Thymus (tissue), 11 donors: Measurements from ENCODE around the gene RPRD1B. TPM values are rescaled to one million over a fixed set of nuclear protein-coding genes. Genes with fewer than 3 reads are reported as not detected.

Experiments used
- DNase-seq, 9 donors: peaks; one replicate each; pipeline ENCODE4 v3.0.0-alpha.2; 2013; ENCODE audit warnings: low spot score in 9 of 9, low read depth in 6 of 9, missing footprints in 1 of 9
- H3K27ac ChIP-seq, 2 donors: one replicate each; pipeline ENCODE4 v1.5.1; 2013; ENCODE audit warnings: control low read depth in 1 of 2, low read depth in 1 of 2, low read length in 1 of 2, mild to moderate bottlenecking in 1 of 2, moderate library complexity in 1 of 2
- H3K27me3 ChIP-seq, 2 donors: one replicate each; pipeline ENCODE4 v1.5.1; 2013; ENCODE audit warnings: low read length in 1 of 2; ENCODE audit not compliant: control insufficient read depth in 2 of 2, insufficient read depth in 1 of 2
- H3K36me3 ChIP-seq, 2 donors: one replicate each; pipeline ENCODE4 v1.5.1; 2013; ENCODE audit warnings: low read length in 1 of 2, mild to moderate bottlenecking in 1 of 2, moderate library complexity in 1 of 2; ENCODE audit not compliant: control insufficient read depth in 2 of 2, insufficient read depth in 2 of 2
- H3K4me1 ChIP-seq, 2 donors: one replicate each; pipeline ENCODE4 v1.5.1; 2013; ENCODE audit warnings: low read length in 2 of 2; ENCODE audit not compliant: control insufficient read depth in 2 of 2, insufficient read depth in 2 of 2
- H3K4me3 ChIP-seq, 2 donors: one replicate each; pipeline ENCODE4 v1.5.1; 2013; ENCODE audit warnings: low read length in 2 of 2, control low read depth in 1 of 2, mild to moderate bottlenecking in 1 of 2
- H3K9me3 ChIP-seq, 2 donors: one replicate each; pipeline ENCODE4 v1.5.1; 2013; ENCODE audit warnings: low read length in 1 of 2, mild to moderate bottlenecking in 1 of 2; ENCODE audit not compliant: control insufficient read depth in 2 of 2, insufficient read depth in 1 of 2
- WGBS: extraction: QIAGEN DNeasy Blood & Tissue Kit; methylation state at CpG from one replicate; pipeline ENCODE4 v1.1.7; 2013; 5-methylcytosine and 5-hydroxymethylcytosine counted together
- polyA plus RNA-seq: library from polyadenylated mRNA; stranded (reverse); fragments of 200-250 nt; gene quantifications from one replicate; pipeline ENCODE4 v1.2.3, GENCODE V29; 2013
- total RNA-seq: library from RNA; stranded (reverse); fragments of 120-200 nt; gene quantifications from one replicate; pipeline ENCODE4 v1.2.4, GENCODE V29; 2013
- donor health status: healthy.

RPRD1B gene
- total and polyA plus RNA-seq, 2 donors = 14.5 to 17.6 TPM

- H3K4me3 ChIP-seq = no peak overlapping the region
- H3K27me3 ChIP-seq = no peaks in the 10 kb centered on the region
- peaks cover 22 to 47% of the 10 kb centered on the region in 2 donors for H3K36me3 ChIP-seq
- no peak for DNase-seq
- H3K27ac ChIP-seq = no peak overlapping the region
- peaks cover 3 to 6% of the 10 kb centered on the region in 2 donors for H3K4me1 ChIP-seq
- no peaks in the 10 kb centered on the region for H3K9me3 ChIP-seq
- WGBS = 87% methylated on average over 7 of the region's 7 CpGs
These were observed 43.8 kb upstream of the RPRD1B start for GRCh38 chr20:37989601-37990295.

- Histone ChIP-seq H3K9me3 (no peaks in the 10 kb centered on the region), H3K36me3 (peaks cover 27 to 52% of the 10 kb centered on the region in 2 donors), H3K4me1 (peaks cover 3 to 6% of the 10 kb centered on the region in 2 donors)
These were observed 42.9 kb upstream of the RPRD1B start for GRCh38 chr20:37990571-37991151.

DNA sequence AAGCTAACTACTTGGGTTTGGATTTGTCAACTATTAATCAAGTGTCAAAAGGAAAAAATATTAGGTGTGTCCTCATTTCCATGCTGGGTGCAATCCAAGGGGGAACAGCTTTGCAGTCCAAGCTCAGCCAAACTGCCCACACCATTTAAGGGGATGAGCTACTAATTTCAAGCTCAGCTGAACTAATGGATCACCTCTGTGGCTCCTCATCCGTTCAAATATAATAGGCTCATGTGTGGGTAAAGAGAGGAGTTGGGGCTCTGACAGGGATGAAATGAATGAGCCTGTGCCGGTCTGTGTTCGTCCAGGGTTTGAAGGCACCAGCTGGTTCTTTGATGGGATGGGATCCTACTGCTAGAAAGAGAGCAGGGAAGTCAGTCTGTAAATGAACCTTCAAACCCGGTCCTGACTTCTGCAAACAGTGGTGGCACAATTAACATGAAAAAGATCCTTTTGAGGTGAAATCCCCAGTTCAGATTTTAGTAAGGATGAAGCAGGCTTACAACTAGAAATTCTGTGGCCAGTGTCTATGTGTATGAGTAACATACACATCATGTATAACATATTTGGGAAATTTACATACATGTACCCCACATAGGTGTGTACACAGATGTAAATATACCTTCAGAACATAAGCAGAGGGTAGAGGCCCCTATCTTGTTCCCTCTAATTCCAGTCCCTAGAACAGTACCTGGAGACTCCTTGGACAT lies 42.2 kb upstream of the RPRD1B start:
- H3K4me1 ChIP-seq = peaks cover 3 to 6% of the 10 kb centered on the region in 2 donors
- H3K27me3 ChIP-seq = no peaks in the 10 kb centered on the region
- H3K36me3 ChIP-seq = peaks cover 34 to 55% of the 10 kb centered on the region in 2 donors
- H3K27ac ChIP-seq = no peak overlapping the region
- 96% methylated on average over 4 of the region's 4 CpGs for WGBS
- no peak overlapping the region for H3K4me3 ChIP-seq
- DNase-seq = no peak
- H3K9me3 ChIP-seq = no peaks in the 10 kb centered on the region

More at GRCh38 chr20:37990571-37991151, 42.9 kb upstream of the RPRD1B start:
- H3K4me3 ChIP-seq = no peak overlapping the region
- H3K27ac ChIP-seq = no peak overlapping the region
- H3K27me3 ChIP-seq = no peaks in the 10 kb centered on the region
- peak in 1 of 9 donors; percentile 26 for DNase-seq
- WGBS = 40% methylated on average over 10 of the region's 10 CpGs

DNA sequence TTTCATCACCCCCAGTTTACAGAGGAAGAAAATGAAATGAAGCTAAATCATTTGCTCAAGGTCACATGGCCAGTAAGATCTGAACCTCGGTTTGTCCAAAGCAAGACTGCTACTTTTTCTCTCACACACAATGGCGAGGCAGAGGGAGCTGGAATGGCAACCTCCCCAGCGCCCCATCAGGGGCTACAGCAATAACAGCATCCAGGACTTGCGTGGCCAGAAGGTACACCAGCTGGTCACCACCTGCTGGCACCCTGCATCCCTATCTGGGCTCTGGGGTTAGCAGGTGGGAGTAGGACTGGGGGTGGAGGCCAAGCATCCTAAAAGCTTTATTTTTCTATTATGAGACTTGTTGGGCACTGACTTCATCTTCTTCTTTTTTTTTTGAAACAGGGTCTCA lies 41.6 kb upstream of the RPRD1B start:
- Histone ChIP-seq H3K27ac (no peak overlapping the region), H3K4me3 (no peak overlapping the region), H3K9me3 (no peaks in the 10 kb centered on the region), H3K36me3 (peaks cover 39 to 56% of the 10 kb centered on the region in 2 donors), H3K4me1 (peaks cover 3 to 6% of the 10 kb centered on the region in 2 donors), H3K27me3 (no peaks in the 10 kb centered on the region)
- DNase-seq = no peak
- WGBS = 98% methylated on average over 4 of the region's 4 CpGs

DNA sequence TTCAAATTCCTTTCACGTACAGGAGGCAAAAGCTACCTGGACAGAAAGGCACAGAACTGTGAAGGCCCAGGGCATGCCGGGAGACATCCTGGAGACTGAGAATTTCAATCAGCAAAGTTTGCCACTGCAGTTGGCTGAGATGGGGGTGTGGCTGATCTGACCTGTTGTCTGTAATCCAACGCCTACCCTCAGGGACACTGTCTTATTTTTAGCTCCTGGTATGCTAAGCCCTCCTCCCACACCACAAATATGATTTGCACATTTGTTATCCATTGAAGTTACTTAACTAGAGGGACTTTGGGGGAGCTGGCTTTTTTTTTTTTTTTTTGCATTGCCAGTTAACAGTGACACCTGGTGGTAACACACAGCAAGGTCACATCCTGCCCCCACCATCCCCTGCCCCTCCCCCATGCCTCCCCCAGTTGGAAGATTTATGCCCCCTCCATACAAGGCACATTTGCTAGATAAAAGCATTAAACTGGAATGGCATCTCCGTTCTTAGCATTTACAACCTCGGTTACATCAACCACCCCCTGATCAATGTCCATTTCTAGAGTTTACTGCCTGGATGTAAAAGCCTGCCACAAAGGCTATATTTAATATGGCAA lies 40.6 kb upstream of the RPRD1B start:
- DNase-seq = peak in 5 of 9 donors; percentile 8 to 47 (median 18)
- H3K27me3 ChIP-seq = no peaks in the 10 kb centered on the region
- peaks cover 44 to 59% of the 10 kb centered on the region in 2 donors for H3K36me3 ChIP-seq
- no peak overlapping the region for H3K4me3 ChIP-seq
- 86% methylated on average over 5 of the region's 5 CpGs for WGBS
- H3K9me3 ChIP-seq = no peaks in the 10 kb centered on the region
- H3K4me1 ChIP-seq = peaks cover 3 to 6% of the 10 kb centered on the region in 2 donors
- H3K27ac ChIP-seq = no peak overlapping the region

DNA sequence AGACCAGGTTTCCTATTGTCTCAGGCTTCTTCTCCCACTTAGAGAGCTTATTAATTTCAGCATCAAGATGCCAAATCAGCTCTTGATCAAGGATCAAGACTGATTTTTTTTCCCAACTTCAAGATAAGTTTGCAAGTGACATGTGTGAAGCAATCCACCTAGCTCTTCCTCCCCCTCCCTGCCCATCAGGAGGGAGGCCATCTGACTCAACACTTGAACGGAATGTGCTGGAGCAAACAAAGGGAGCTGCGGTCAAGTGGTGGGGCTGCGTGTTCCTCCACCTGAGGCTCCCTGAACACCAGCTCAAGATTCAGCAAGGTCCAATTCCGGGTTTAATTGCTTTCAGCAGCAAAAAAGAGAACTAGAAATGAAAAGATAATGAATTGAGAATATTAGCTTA lies 39.0 kb upstream of the RPRD1B start:
- no peak for DNase-seq
- H3K4me1 ChIP-seq = peaks cover 3 to 6% of the 10 kb centered on the region in 2 donors
- no peaks in the 10 kb centered on the region for H3K9me3 ChIP-seq
- no peaks in the 10 kb centered on the region for H3K27me3 ChIP-seq
- peaks cover 45 to 66% of the 10 kb centered on the region in 2 donors for H3K36me3 ChIP-seq
- no peak overlapping the region for H3K4me3 ChIP-seq
- WGBS = 94% methylated on average over 4 of the region's 4 CpGs
- H3K27ac ChIP-seq = no peak overlapping the region

GRCh38 chr20:37995856-37996605 lies 37.5 kb upstream of the RPRD1B start:
- H3K4me1 ChIP-seq = peaks cover 0 to 3% of the 10 kb centered on the region in 2 donors
- no peak for DNase-seq
- H3K4me3 ChIP-seq = no peak overlapping the region
- H3K9me3 ChIP-seq = no peaks in the 10 kb centered on the region
- H3K27me3 ChIP-seq = no peaks in the 10 kb centered on the region
- WGBS = 94% methylated on average over 9 of the region's 9 CpGs
- H3K36me3 ChIP-seq = peaks cover 57 to 74% of the 10 kb centered on the region in 2 donors
- H3K27ac ChIP-seq = no peak overlapping the region

- Histone ChIP-seq H3K9me3 (no peaks in the 10 kb centered on the region), H3K4me3 (no peak overlapping the region)
- 99% methylated on average over 3 of the region's 3 CpGs for WGBS
These were observed 36.0 kb upstream of the RPRD1B start for GRCh38 chr20:37997516-37997915.

More at GRCh38 chr20:37997516-37997915, 36.0 kb upstream of the RPRD1B start:
- H3K27ac ChIP-seq = no peak overlapping the region
- DNase-seq = no peak
- H3K36me3 ChIP-seq = peaks cover 64 to 78% of the 10 kb centered on the region in 2 donors
- H3K27me3 ChIP-seq = no peaks in the 10 kb centered on the region
- H3K4me1 ChIP-seq = peaks cover 0 to 3% of the 10 kb centered on the region in 2 donors
